HG03159 (cell line): ENCODE results near the gene ATG9A.
"Not testable (repeated sequence)": the region's sequence is repeated elsewhere in the genome, so short reads cannot be mapped to it uniquely, and the experiment has no call there.

Experiments
- ATAC-seq: cut with Tn5 transposase; IDR thresholded peaks from one replicate; pipeline ENCODE4 v1.9.1; 2021; ENCODE audit warnings: mild to moderate bottlenecking, moderate library complexity; ENCODE audit not compliant: unreplicated experiment

Gene ATG9A

GRCh38 chr2:219207134-219207883 is 22.1 kb downstream of the ATG9A start:
- ATAC-seq, result no peak

GRCh38 chr2:219206328-219207133 is 22.9 kb downstream of the ATG9A start, which contains the start of gene ZFAND2B:
Gene ZFAND2B (plus strand): TSS chr2:219206782. CDS start chr2:219206988, 206 bp downstream.
- peak; percentile 97 for ATAC-seq

- ATAC-seq, result no peak
Measured at GRCh38 chr2:219205981-219206327, 23.5 kb downstream of the ATG9A start.

- ATAC-seq, result no peak
Measured at GRCh38 chr2:219205165-219205538, 24.3 kb downstream of the ATG9A start.

GRCh38 chr2:219204425-219205164 is 24.8 kb downstream of the ATG9A start:
- ATAC-seq, result no peak

- not testable (repeated sequence) for ATAC-seq
Measured at GRCh38 chr2:219201331-219201730, 28.1 kb downstream of the ATG9A start.

- not testable (repeated sequence) for ATAC-seq
Measured at GRCh38 chr2:219200502-219201326, 28.7 kb downstream of the ATG9A start.

GRCh38 chr2:219199470-219200211 is 29.8 kb downstream of the ATG9A start:
- ATAC-seq, result no peak

GRCh38 chr2:219198974-219199373 is 30.5 kb downstream of the ATG9A start:
- no peak for ATAC-seq

- ATAC-seq, result no peak
Measured at GRCh38 chr2:219197388-219197787, 32.0 kb downstream of the ATG9A start.

- no peak for ATAC-seq
Measured at GRCh38 chr2:219186754-219187456, 42.5 kb downstream of the ATG9A start.

- ATAC-seq, result no peak
Measured at GRCh38 chr2:219184121-219184520, 45.3 kb downstream of the ATG9A start.

- no peak for ATAC-seq
Measured at GRCh38 chr2:219183151-219183772, 46.2 kb downstream of the ATG9A start.

GRCh38 chr2:219182331-219183150 is 46.9 kb downstream of the ATG9A start:
- ATAC-seq, result no peak

- no peak for ATAC-seq
Measured at GRCh38 chr2:219181531-219181930, 47.9 kb downstream of the ATG9A start.

- ATAC-seq, result no peak
Measured at GRCh38 chr2:219180961-219181360, 48.5 kb downstream of the ATG9A start.

GRCh38 chr2:219179601-219180465 is 49.6 kb downstream of the ATG9A start:
- no peak for ATAC-seq
